ENCODE data around the gene PDE11A.

GRCh38 chr2:177683661-177684069, 388.9 kb downstream of the PDE11A start:
- TF ChIP-seq CTCF (conservative IDR thresholded peaks at IDR 0.05; ENCODE audit: low read depth in 2 of 2) (no peak), ETS1 (IDR thresholded peaks at IDR 0.05) (no peak), REST (IDR thresholded peaks at IDR 0.05; ENCODE audit: unreplicated experiment) (no peak), CREB1 (CRISPR knock-in tag; IDR thresholded peaks at IDR 0.05; ENCODE audit: low read depth) (no peak), POLR2AphosphoS5 (IDR thresholded peaks at IDR 0.05; ENCODE audit: low read depth) (no peak), EZH2 (IDR thresholded peaks at IDR 0.05; ENCODE audit: low read depth, unreplicated experiment) (no peak), STAT1 (IDR thresholded peaks at IDR 0.05; ENCODE audit: unreplicated experiment) (no peak), JUNB (IDR thresholded peaks at IDR 0.05; ENCODE audit: unreplicated experiment) (no peak), ZNF331 (CRISPR knock-in tag; IDR thresholded peaks at IDR 0.05; ENCODE audit: low read depth) (no peak), ZNF114 (CRISPR knock-in tag; IDR thresholded peaks at IDR 0.05) (no peak)
